DOHH2 (cell line): Measurements from ENCODE around the gene PCNX2.

Experiments used
- H3F3A ChIP-seq: fragments of 200-600 bp; sonication (generic), shearing (Covaris generic); 2 replicates; pipeline ENCODE4 v1.6.0; 2016; ENCODE audit warnings: antibody characterized with exemption, mild to moderate bottlenecking; ENCODE audit not compliant: control insufficient read depth, insufficient read depth
- H3K27ac ChIP-seq: fragments of 200-600 bp; sonication (generic); 2 replicates; pipeline ENCODE4 v1.5.1; 2014; ENCODE audit warnings: low read depth, mild to moderate bottlenecking, low read length, moderate library complexity
- H3K27me3 ChIP-seq: fragments of 200-600 bp; sonication (generic); 2 replicates; pipeline ENCODE4 v1.6.1; 2014; ENCODE audit warnings: mild to moderate bottlenecking, low read length, mixed read lengths; ENCODE audit not compliant: control insufficient read depth
- H3K36me3 ChIP-seq: fragments of 200-600 bp; sonication (generic); 2 replicates; pipeline ENCODE4 v1.6.1; 2014; ENCODE audit warnings: mild to moderate bottlenecking, low read length, moderate library complexity, mixed read lengths; ENCODE audit not compliant: control insufficient read depth
- H3K4me1 ChIP-seq: fragments of 200-600 bp; sonication (generic); 2 replicates; pipeline ENCODE4 v1.6.1; 2014; ENCODE audit warnings: mild to moderate bottlenecking, low read length, mixed read lengths; ENCODE audit not compliant: control insufficient read depth
- H3K4me2 ChIP-seq: fragments of 200-600 bp; sonication (generic); 2 replicates; pipeline ENCODE4 v1.6.0; 2014; ENCODE audit warnings: mild to moderate bottlenecking, low read length, moderate library complexity
- H3K4me3 ChIP-seq: fragments of 200-600 bp; sonication (generic); 2 replicates; pipeline ENCODE4 v1.5.1; 2014; ENCODE audit warnings: mild to moderate bottlenecking, low read length, mixed read lengths
- H3K79me2 ChIP-seq: fragments of 200-600 bp; sonication (generic); 2 replicates; pipeline ENCODE4 v1.6.1; 2014; ENCODE audit warnings: mild to moderate bottlenecking, low read length, mixed read lengths; ENCODE audit not compliant: control insufficient read depth
- H3K9me2 ChIP-seq: fragments of 200-600 bp; sonication (generic); replicated peaks from 2 replicates; pipeline ENCODE4 v1.6.1; 2014; ENCODE audit warnings: mild to moderate bottlenecking, low read length, mixed read lengths; ENCODE audit not compliant: control insufficient read depth
- H3K9me3 ChIP-seq: fragments of 200-600 bp; sonication (generic); 2 replicates; pipeline ENCODE4 v1.6.1; 2014; ENCODE audit warnings: antibody characterized with exemption, low read length, mixed read lengths; ENCODE audit not compliant: control insufficient read depth, insufficient read depth
- H4K20me1 ChIP-seq: fragments of 200-600 bp; sonication (generic); 2 replicates; pipeline ENCODE4 v1.6.0; 2014; ENCODE audit warnings: low read depth, mild to moderate bottlenecking, antibody characterized with exemption, low read length, moderate library complexity; ENCODE audit not compliant: control insufficient read depth, insufficient read depth
- CTCF ChIP-seq: fragments of 200-600 bp; sonication (generic); IDR thresholded peaks from one replicate; pipeline ENCODE4 v1.5.1; 2014; ENCODE audit warnings: antibody characterized with exemption, mild to moderate bottlenecking, low read depth, low read length; ENCODE audit not compliant: poor library complexity, severe bottlenecking
- EZH2phosphoT487 ChIP-seq: fragments of 200-600 bp; sonication (generic); IDR thresholded peaks from 2 replicates; pipeline ENCODE4 v1.6.1; 2017; ENCODE audit warnings: borderline replicate concordance, mild to moderate bottlenecking, antibody characterized with exemption, low read length, moderate library complexity, mixed read lengths

The PCNX2 gene

DNA sequence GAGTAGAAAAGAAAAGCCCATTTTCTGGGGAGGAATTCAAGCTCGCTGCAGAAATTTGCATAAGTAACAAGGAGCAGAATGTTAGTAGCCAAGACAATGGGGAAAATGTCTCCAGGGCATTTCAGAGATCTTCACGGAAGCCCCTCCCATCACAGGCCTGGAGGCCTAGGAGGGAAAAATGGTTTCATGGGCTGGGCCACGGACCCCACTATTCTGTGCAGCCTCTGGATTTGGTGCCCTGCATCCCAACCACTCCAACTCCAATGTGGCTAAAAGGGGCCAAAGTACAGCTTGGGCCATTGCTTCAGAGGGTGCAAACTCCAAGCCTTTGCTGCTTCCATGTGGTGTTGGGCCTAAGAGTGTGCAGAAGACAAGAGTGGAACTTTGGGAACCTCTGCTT lies 302.0 kb downstream of the PCNX2 start:
- H3K9me2 ChIP-seq: no peaks in the 10 kb centered on the region
- H3K27ac ChIP-seq: no peak overlapping the region
- no peak overlapping the region for H3K4me2 ChIP-seq
- no peaks in the 10 kb centered on the region for H3K36me3 ChIP-seq
- H3F3A ChIP-seq: no peaks in the 10 kb centered on the region
- peaks cover 10% of the 10 kb centered on the region; the same call in 1 of the 2 replicates for H3K9me3 ChIP-seq
- H3K27me3 ChIP-seq: no peaks in the 10 kb centered on the region
- no peak overlapping the region for H3K4me3 ChIP-seq
- no peaks in the 10 kb centered on the region for H3K4me1 ChIP-seq
- H3K79me2 ChIP-seq: no peaks in the 10 kb centered on the region
- no peak for TF ChIP-seq CTCF
- H4K20me1 ChIP-seq: no peaks in the 10 kb centered on the region

GRCh38 chr1:232992227-232992626 lies 303.3 kb downstream of the PCNX2 start:
- no peaks in the 10 kb centered on the region for H3K27me3 ChIP-seq
- no peaks in the 10 kb centered on the region for H3F3A ChIP-seq
- no peaks in the 10 kb centered on the region for H4K20me1 ChIP-seq
- H3K4me3 ChIP-seq: no peak overlapping the region
- no peak overlapping the region for H3K27ac ChIP-seq
- no peaks in the 10 kb centered on the region for H3K9me2 ChIP-seq
- H3K4me1 ChIP-seq: no peaks in the 10 kb centered on the region
- H3K79me2 ChIP-seq: no peaks in the 10 kb centered on the region
- no peaks in the 10 kb centered on the region for H3K36me3 ChIP-seq
- no peak for TF ChIP-seq CTCF
- TF ChIP-seq EZH2phosphoT487: no peak
- peaks cover 10% of the 10 kb centered on the region; the same call in 1 of the 2 replicates for H3K9me3 ChIP-seq
- no peak overlapping the region for H3K4me2 ChIP-seq

DNA sequence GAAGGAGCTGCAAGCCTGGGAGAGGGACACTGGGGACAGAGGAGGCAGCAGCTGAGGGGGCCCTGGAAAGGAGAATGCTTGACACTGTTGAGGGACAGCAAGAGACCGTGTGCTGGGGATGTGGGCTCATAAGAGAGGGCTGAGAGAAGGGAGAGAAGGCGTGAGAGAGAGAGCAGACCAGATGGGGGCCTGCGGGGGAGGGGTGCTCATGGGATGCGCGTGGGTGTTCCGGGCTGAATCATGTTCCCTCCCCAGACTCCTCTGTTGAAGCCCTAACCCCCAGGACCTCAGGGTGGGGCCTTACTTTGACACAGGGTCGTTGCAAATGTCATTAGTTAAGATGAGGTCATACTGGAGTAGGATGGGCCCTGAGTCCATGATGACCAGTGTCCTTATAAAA lies 304.3 kb downstream of the PCNX2 start:
- TF ChIP-seq CTCF (no peak), EZH2phosphoT487 (no peak)
- H3K27me3 ChIP-seq: no peaks in the 10 kb centered on the region
- H3F3A ChIP-seq: no peaks in the 10 kb centered on the region
- no peaks in the 10 kb centered on the region for H3K36me3 ChIP-seq
- no peaks in the 10 kb centered on the region for H3K9me2 ChIP-seq
- H3K4me1 ChIP-seq: no peaks in the 10 kb centered on the region
- no peak overlapping the region for H3K4me2 ChIP-seq
- H3K4me3 ChIP-seq: no peak overlapping the region
- no peaks in the 10 kb centered on the region for H4K20me1 ChIP-seq
- no peak overlapping the region for H3K27ac ChIP-seq
- no peaks in the 10 kb centered on the region for H3K79me2 ChIP-seq
- H3K9me3 ChIP-seq: peaks cover 10% of the 10 kb centered on the region; the same call in 1 of the 2 replicates
